ENCODE results near the gene TMEM100.

Gene TMEM100

DNA sequence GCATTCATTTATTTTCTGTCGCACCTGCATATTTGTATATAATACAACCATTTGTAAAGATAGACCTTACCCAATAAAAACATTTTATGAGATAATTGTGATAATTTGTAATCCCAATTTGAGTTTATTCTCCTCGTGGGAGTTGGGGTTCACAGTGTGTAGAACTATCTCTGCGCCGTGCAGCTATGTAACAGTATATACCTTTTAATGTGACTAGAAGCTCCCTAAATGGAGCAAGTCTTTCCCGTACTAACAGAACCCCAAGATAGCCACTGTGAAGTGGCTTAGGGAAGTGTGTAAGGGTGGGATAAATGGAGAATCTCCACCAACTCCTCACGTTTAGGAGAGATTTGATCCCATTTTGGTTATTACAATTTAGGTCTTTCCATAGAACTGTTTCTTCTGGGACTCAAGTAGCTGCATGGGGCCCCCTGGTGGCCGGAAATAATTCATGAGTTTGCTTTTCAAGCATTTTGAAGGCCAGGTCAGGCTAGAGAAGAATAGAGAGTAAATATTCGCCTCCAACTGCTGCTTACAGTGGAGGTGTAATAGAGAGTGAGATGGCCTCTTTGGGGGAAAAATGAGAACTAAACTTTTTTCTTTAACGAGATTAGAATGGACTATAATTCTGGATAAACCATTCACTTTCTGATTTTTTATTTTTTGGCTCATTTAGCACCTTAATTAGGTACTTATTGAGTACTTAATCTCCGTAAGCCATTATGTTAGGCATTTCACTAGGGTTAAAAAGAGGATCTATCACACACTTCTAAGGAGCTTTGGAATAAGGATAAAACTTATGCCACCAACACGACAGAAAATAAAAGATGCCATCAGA, 4.5 kb downstream of the TMEM100 start:
- DNase-seq (ENCODE audit: low spot score) = peak; percentile 83

DNA sequence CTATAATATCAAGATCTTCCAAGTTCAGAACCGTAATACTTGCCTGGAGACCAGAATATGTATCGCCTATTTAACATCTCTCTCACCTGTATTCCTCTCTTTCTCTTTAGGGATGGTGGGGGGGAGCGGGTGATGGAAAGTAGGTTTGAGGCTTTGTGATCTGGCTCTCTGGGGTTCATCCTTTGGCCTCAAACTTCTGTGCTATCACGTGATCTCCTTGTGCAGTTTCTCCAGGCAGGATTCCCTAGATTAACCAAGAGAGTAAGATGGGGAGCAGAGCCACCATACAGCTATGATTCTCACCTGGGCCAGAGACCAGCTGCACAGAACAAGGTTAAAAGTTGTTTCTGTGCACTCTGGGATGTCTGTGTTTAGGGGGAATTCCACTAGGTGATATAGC, 5.2 kb downstream of the TMEM100 start:
- no peak for DNase-seq (ENCODE audit: low spot score)

GRCh38 chr17:55710829-55711496, 11.7 kb downstream of the TMEM100 start:
- DNase-seq (ENCODE audit: low spot score) = no peak

- DNase-seq (ENCODE audit: low spot score) = no peak
These were observed 12.3 kb downstream of the TMEM100 start for GRCh38 chr17:55710410-55710809.

DNA sequence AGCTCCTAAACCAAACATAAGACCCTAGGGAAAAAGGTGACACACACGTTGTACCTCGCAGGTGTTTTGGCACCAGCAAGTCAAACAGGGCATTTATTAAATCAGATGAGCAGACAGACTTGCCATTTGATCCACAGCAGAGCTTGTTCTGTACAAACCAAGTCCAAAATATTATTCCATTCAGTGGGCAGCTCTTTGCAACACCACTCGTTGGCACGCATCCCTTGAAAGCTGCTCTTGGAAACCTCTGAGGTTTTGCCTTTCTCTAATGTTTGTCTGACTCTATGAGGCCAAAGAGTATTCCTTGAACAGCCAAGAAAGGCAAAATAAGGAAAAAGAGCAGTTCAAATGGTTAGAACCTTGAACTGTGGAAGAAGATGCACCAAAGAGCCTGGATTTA, 12.7 kb downstream of the TMEM100 start:
- no peak for DNase-seq (ENCODE audit: low spot score)

DNA sequence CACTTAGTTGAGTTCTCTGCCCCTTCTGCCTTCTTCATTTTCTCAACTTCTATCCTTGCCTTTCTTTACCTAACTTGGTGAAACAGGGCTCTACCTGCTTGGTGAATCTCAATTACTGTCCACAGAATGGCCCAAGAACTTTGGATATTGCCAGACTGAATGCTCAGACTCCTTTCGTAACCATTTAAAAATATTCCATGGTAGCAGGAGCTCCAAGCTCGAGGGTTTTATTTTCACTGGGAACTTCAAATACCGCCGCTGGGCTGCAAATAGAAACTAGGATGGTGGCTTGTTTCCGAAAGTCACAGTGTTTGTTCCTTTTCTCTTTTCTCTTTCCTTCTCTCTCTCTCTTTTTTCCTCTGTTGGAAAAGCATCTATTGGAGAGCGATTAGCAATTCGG, 13.2 kb downstream of the TMEM100 start:
- DNase-seq (ENCODE audit: low spot score) = no peak

- no peak for DNase-seq (ENCODE audit: low spot score)
These were observed 14.3 kb downstream of the TMEM100 start for GRCh38 chr17:55708175-55708974.

DNA sequence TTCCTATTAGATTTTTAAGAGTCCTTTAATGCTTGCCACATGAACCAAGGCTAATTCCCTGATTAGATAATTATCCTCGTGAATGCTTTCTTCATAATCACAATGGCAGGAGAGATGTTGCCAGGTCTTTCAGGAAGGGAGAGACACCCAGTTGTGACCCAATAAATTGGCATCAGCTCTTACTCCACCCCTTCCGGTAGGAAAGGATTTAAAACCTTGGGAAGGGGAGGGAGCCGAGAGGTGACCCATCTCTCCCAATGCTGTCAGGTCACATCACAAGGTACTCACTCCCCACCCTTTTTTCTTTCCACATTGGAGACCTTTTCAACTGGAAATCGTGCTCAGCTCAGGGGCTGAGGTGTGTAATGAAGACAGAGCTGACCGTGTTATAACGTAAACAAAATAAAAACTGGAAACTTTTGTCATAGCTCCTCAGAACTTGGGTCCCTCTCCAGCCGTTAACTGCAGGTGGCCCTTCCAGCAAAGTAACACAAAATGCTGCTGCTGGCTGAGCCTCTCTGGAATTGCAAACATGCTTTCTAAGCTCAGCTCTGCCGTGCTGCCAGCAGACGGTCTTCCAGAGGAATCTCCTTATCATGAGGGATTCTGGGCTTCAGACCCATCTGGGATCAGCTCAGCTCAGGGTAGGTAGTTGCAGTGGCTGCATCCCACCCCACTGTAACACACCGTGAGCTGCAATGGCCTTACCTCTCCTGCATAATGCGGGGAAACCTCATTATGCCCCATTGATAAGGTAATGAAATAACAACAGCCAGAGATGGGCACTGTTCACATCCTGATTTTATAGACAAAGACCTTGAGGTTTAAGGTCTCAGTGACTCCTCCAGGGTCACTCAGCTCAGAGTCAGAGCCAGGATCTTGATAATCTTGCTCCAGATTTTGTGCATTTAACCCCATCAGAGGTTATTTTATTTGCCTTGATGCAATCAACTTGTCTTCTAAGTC, 15.6 kb downstream of the TMEM100 start:
- peak; percentile 67 for DNase-seq (ENCODE audit: low spot score)

DNA sequence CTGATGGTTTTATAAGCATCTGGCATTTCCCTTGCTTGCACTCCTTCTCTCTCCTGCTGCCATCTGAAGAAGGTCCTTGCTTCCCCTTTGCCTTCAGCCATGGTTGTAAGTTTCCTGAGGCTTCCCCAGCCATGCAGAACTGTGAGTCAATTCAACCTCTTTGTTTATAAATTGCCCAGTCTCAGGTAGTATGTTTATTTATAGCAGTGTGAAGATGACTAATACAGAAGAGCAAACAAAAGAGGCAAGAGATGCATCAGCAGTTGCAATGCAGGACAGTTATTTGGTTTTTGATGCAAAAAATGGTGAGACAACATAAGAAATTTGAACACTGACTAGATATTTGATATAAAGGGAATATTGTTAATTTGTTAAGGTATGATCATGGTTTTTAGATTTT, 16.8 kb downstream of the TMEM100 start:
- DNase-seq (ENCODE audit: low spot score) = no peak

DNA sequence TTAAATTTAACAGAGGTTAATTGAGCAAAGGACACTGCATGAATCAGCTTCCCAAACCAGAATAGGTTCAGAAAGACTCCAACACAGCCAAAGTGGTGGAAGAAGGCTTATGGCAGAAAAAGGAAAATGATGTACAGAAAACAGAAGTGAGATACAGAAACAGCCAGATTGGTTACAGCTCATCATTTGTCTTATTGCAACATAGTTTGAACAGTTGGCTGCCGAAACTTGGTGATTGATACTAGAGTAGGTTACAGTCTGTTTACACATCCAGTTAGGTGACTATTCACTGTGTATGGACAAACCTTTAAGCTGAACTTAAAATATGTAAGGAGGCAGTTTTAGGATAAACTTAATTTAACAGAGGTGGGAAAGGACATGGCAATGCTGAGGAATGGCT, 18.3 kb downstream of the TMEM100 start:
- DNase-seq (ENCODE audit: low spot score) = no peak

DNA sequence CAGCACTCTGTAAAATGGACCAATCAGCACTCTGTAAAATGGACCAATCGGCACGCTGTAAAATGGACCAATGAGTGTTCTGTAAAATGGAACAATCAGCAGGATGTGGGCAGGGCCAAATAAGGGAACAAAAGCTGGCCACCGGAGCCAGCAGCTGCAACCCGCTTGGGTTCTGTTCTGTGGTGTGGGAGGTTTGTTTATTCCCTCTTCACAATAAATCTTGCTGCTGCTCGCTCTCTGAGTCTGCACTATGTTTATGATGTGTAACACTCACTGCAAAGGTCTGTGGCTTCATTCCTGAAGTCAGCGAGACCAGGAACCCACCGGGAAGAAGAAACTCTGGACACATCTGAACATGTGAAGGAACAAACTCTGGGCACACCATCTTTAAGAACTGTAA, 20.5 kb downstream of the TMEM100 start:
- DNase-seq (ENCODE audit: low spot score) = no peak

DNA sequence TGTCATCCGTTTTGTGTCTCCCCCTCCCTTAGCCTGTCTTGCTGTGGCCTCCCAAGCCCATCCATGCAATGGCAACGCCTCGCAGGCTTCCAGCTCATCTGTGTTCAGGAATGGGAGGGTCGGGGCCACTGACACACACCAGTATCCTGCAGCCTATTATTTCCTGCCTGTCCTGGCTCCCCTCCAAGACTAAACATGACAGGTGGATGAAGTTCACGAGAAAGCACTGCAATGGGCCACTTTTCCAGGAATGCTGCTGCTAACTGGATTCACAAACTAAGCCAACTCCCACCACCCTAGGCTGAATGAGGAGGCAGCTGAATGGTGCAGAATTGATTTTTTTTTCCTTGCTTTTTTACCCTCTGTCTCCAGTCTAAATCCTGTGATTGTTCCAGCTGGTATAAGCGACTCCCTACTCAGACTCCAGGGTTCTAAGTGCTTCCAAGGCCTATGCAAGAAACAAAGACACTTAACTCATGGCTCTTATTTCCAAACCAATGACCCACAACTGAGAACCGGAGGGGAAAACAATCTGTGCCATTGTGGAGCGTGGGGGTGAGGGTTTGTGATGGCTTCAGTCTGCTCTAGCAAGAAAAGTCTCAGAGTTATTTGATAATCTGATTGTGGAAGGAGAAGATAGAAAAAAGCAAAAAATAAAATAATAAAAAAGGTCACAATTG, 23.3 kb downstream of the TMEM100 start:
- no peak for DNase-seq (ENCODE audit: low spot score)

GRCh38 chr17:55694286-55694910, 28.3 kb downstream of the TMEM100 start:
- DNase-seq (ENCODE audit: low spot score) = no peak

GRCh38 chr17:55693254-55694216, 29.1 kb downstream of the TMEM100 start:
- DNase-seq (ENCODE audit: low spot score) = no peak

DNA sequence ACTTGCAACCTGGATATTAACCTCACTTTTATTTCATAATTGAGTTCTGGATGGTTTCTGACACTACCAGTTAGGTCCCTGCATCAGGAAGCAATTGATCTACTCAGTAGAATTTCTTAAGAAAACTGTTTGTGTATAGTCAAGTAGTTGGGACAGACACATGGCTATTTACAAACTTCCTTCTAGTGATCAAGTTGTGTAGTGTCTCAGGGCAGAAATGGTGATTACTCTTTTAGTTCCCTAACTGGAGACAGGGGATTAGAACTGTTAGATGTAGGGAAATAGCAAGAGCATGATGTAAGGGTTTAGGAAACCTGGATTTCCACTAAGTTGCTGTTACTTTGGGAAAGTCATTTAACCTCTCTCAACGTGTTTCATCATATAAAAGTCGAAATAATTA, 30.4 kb downstream of the TMEM100 start:
- DNase-seq (ENCODE audit: low spot score) = no peak

- DNase-seq (ENCODE audit: low spot score) = peak; percentile 69
These were observed 31.0 kb downstream of the TMEM100 start for GRCh38 chr17:55691666-55692065.

DNA sequence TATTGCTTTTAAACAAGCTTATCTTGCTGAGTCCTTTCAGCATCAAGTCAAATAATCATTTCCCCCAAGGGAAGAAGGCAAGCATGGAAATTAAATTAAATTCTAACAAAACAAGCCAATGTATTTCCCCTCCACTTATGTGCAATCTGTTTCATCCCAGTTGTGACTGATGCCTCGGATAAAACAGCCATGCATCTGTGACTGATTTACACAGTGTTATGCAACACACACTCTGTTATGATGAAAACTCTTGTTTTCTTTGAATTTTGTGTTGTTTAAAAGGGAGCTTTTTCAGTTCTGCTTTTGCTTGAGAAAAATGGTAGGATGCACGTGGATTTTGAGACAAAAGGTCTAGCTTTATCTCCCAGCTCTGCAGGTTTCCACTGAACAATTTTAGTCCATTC, 32.6 kb downstream of the TMEM100 start:
- peak; percentile 89 for DNase-seq (ENCODE audit: low spot score)

DNA sequence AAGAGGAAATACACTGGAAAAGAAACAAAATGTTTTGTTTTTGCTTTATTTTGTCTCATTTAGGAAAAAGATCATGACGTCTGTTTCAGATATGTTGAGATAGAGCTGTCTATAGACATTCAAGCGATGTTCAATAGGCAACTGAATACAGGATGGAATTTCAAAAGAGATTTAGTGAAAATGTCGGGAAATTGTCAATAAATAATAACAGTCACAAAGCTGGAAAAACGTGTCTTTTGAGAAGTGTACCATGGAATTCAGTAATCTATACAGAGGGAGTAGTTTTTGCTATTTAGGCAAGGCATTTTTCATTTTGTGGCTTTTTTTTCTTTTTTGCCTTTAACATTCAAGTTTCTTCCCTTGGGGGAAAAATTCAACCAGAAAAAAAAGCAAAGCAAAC, 33.0 kb downstream of the TMEM100 start:
- no peak for DNase-seq (ENCODE audit: low spot score)

GRCh38 chr17:55688057-55688456, 34.6 kb downstream of the TMEM100 start:
- DNase-seq (ENCODE audit: low spot score) = no peak
